Measurements from ENCODE around the gene FBXL7. TPM values are rescaled to one million over a fixed set of nuclear protein-coding genes. Genes with fewer than 3 reads are reported as not detected.

Gene FBXL7
- total RNA-seq, 2 donors from 2014 or later, result not detected

- DNase-seq (ENCODE audit: low spot score) (no peak), ATAC-seq (no peak)
- H3K36me3 Mint-ChIP-seq, result no peaks in the 10 kb centered on the region
- peaks cover 3% of the 10 kb centered on the region for H3K9me3 Mint-ChIP-seq
- H3K27ac Mint-ChIP-seq, result no peak overlapping the region
- H3K4me1 Mint-ChIP-seq (ENCODE audit: low read depth in 2 of 2), result no peaks in the 10 kb centered on the region
- H3K27me3 Mint-ChIP-seq, result no peaks in the 10 kb centered on the region
- H3K4me3 Mint-ChIP-seq, result no peak overlapping the region
Measured at GRCh38 chr5:15827741-15828140, 327.8 kb downstream of the FBXL7 start.

DNA sequence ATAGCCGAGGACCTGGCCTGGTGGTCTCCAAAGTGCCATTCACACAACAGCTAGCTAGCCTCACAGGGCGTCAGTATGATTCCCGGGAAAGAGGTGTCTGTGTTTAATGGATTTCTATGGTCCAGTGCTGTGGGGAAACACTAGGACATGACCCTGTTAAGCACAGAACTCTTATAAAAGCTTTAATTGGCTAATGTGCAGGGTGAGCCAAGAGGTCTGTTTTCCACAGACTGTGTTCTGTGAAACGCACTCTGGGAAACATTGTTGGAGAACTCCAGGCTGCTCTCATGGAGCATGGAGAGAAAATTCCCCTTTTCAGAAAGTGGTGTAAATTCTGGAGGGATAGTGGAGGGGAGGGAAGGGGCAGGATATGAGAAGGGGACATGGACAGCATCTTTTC lies 331.4 kb downstream of the FBXL7 start:
- ATAC-seq, result no peak
- H3K9me3 Mint-ChIP-seq, result peaks cover 7% of the 10 kb centered on the region
- H3K36me3 Mint-ChIP-seq, result no peaks in the 10 kb centered on the region
- no peak for DNase-seq (ENCODE audit: low spot score)
- no peak overlapping the region for H3K4me3 Mint-ChIP-seq
- H3K27ac Mint-ChIP-seq, result no peak overlapping the region
- H3K27me3 Mint-ChIP-seq, result no peaks in the 10 kb centered on the region
- no peaks in the 10 kb centered on the region for H3K4me1 Mint-ChIP-seq (ENCODE audit: low read depth in 2 of 2)

GRCh38 chr5:15833365-15833764 lies 333.4 kb downstream of the FBXL7 start:
- no peaks in the 10 kb centered on the region for H3K36me3 Mint-ChIP-seq
- H3K27me3 Mint-ChIP-seq, result no peaks in the 10 kb centered on the region
- DNase-seq (ENCODE audit: low spot score), result no peak
- H3K4me1 Mint-ChIP-seq (ENCODE audit: low read depth in 2 of 2), result no peaks in the 10 kb centered on the region
- peaks cover 11% of the 10 kb centered on the region for H3K9me3 Mint-ChIP-seq
- no peak overlapping the region for H3K4me3 Mint-ChIP-seq
- ATAC-seq, result no peak
- no peak overlapping the region for H3K27ac Mint-ChIP-seq

DNA sequence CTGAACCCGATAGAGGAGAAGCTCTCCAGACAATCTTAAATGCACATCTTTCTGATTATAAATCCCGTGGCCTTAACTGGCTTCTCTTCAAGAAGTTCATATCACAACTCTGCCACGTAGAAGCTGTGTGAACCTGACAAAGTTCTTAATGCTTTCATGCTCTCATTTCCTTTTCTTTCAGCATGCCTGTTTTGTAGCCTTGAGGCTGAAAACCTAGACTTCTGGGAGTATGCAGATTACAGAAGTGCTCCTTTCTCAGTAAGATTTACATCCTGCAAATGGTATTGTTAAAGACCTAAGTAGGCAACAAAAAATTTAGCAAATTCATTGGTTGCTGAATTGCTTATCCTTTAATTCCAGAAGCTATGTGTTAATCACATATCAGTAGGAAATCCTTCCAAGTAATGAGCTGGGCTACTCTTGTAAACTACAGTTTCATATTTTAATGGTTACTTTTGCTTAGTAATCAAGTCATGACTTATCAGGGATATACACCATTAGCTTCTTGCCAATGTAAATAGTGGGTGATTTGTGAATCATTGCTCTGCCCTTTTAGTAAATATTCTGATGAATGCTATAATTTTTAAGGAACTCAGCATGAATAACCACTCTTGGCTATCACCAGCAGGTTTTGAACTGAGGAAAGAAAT lies 334.7 kb downstream of the FBXL7 start:
- Mint-ChIP-seq H3K27me3 (no peaks in the 10 kb centered on the region), H3K9me3 (peaks cover 15% of the 10 kb centered on the region), H3K4me1 (ENCODE audit: low read depth in 2 of 2) (no peaks in the 10 kb centered on the region), H3K27ac (no peak overlapping the region), H3K4me3 (no peak overlapping the region), H3K36me3 (no peaks in the 10 kb centered on the region)
- ATAC-seq (no peak), DNase-seq (ENCODE audit: low spot score) (no peak)

GRCh38 chr5:15835514-15835913 lies 335.5 kb downstream of the FBXL7 start:
- H3K36me3 Mint-ChIP-seq, result no peaks in the 10 kb centered on the region
- H3K27me3 Mint-ChIP-seq, result no peaks in the 10 kb centered on the region
- DNase-seq (ENCODE audit: low spot score) (no peak), ATAC-seq (no peak)
- H3K27ac Mint-ChIP-seq, result no peak overlapping the region
- H3K4me3 Mint-ChIP-seq, result no peak overlapping the region
- H3K9me3 Mint-ChIP-seq, result peaks cover 15% of the 10 kb centered on the region
- H3K4me1 Mint-ChIP-seq (ENCODE audit: low read depth in 2 of 2), result no peaks in the 10 kb centered on the region

GRCh38 chr5:15837551-15838289 lies 337.7 kb downstream of the FBXL7 start:
- peaks cover 15% of the 10 kb centered on the region for H3K9me3 Mint-ChIP-seq
- no peak for ATAC-seq

DNA sequence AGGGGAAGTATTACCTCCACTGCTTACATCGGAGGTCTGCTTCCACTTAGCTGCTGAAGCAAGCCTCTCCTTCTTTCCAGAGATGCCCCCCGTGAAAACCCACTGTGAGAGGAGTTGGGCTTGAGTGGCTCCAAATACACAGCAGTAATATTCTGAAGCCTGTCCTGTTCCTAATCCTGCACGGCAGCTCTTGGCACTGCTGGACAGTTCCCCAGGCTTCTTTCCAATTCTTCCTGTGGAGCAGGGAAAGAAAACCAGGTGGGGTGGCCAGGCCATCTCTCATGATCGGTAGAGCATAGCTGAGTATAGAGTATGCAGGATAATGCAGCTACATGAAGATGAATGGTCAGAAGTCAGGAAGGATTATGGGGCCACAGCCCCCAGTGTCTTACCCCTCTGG lies 344.3 kb downstream of the FBXL7 start:
- ATAC-seq, result no peak
- Mint-ChIP-seq H3K9me3 (peaks cover 9% of the 10 kb centered on the region), H3K27ac (no peak overlapping the region), H3K36me3 (no peaks in the 10 kb centered on the region), H3K4me1 (ENCODE audit: low read depth in 2 of 2) (no peaks in the 10 kb centered on the region), H3K4me3 (no peak overlapping the region), H3K27me3 (no peaks in the 10 kb centered on the region)
- no peak for DNase-seq (ENCODE audit: low spot score)

More at GRCh38 chr5:15837551-15838289, 337.7 kb downstream of the FBXL7 start:
- Mint-ChIP-seq H3K4me1 (ENCODE audit: low read depth in 2 of 2) (no peaks in the 10 kb centered on the region), H3K36me3 (no peaks in the 10 kb centered on the region), H3K4me3 (no peak overlapping the region), H3K27me3 (no peaks in the 10 kb centered on the region), H3K27ac (no peak overlapping the region)
- no peak for DNase-seq (ENCODE audit: low spot score)

GRCh38 chr5:15844871-15845270 lies 344.9 kb downstream of the FBXL7 start:
- H3K27ac Mint-ChIP-seq, result no peak overlapping the region
- no peaks in the 10 kb centered on the region for H3K4me1 Mint-ChIP-seq (ENCODE audit: low read depth in 2 of 2)
- H3K4me3 Mint-ChIP-seq, result no peak overlapping the region
- H3K27me3 Mint-ChIP-seq, result no peaks in the 10 kb centered on the region
- ATAC-seq, result no peak
- H3K9me3 Mint-ChIP-seq, result peaks cover 9% of the 10 kb centered on the region
- DNase-seq (ENCODE audit: low spot score), result no peak
- no peaks in the 10 kb centered on the region for H3K36me3 Mint-ChIP-seq

DNA sequence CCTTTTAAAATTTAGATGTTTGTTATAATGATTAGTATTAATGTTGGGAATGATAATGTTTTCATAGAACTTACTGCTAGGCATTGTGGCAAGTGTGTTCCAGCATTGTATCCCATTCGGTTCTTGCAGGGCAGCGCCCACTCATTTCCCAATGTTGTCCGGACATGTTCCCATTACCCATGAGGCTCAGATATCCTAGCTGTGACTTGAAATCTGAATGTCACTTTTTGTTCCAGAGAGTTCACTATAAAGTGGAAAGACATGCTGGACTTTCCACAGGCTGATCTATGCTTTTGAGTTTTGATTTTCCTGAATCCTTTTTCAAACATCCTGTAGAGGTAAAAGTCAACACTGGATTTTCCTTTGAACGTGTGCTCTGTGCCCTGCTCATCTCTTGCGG lies 350.6 kb downstream of the FBXL7 start:
- no peak for DNase-seq (ENCODE audit: low spot score)
- Mint-ChIP-seq H3K9me3 (peaks cover 10% of the 10 kb centered on the region), H3K27me3 (no peaks in the 10 kb centered on the region), H3K4me1 (ENCODE audit: low read depth in 2 of 2) (no peaks in the 10 kb centered on the region), H3K36me3 (no peaks in the 10 kb centered on the region), H3K27ac (no peak overlapping the region), H3K4me3 (no peak overlapping the region)
- no peak for ATAC-seq

DNA sequence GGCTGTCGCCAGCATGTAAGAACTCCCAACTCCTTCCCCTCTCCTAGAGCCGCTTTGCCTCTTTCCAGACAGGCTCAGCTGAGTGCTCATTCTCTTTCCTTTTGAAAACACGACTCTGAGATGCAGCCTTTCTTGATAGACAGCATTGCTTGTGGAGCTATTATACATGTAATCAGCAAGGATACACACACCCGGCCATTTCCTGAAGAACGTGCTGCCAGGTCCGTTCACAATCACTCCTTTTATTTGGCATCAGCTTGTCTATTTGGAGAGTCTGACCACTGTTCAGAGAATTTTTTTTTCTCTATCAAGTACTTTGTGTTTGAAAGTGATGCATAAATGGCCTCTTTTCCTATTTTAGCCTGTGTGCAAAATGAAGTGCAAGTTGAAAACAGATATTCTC lies 351.0 kb downstream of the FBXL7 start:
- Mint-ChIP-seq H3K9me3 (peaks cover 10% of the 10 kb centered on the region), H3K36me3 (no peaks in the 10 kb centered on the region), H3K27me3 (no peaks in the 10 kb centered on the region), H3K27ac (no peak overlapping the region), H3K4me3 (no peak overlapping the region), H3K4me1 (ENCODE audit: low read depth in 2 of 2) (no peaks in the 10 kb centered on the region)
- ATAC-seq (no peak), DNase-seq (ENCODE audit: low spot score) (no peak)

GRCh38 chr5:15852217-15852616 lies 352.2 kb downstream of the FBXL7 start:
- Mint-ChIP-seq H3K4me1 (ENCODE audit: low read depth in 2 of 2) (no peaks in the 10 kb centered on the region), H3K4me3 (no peak overlapping the region), H3K36me3 (no peaks in the 10 kb centered on the region), H3K27ac (no peak overlapping the region), H3K9me3 (peaks cover 7% of the 10 kb centered on the region), H3K27me3 (no peaks in the 10 kb centered on the region)
- ATAC-seq (no peak), DNase-seq (ENCODE audit: low spot score) (no peak)

- Mint-ChIP-seq H3K4me3 (no peak overlapping the region), H3K9me3 (peaks cover 7% of the 10 kb centered on the region), H3K27ac (no peak overlapping the region), H3K4me1 (ENCODE audit: low read depth in 2 of 2) (no peaks in the 10 kb centered on the region), H3K36me3 (no peaks in the 10 kb centered on the region), H3K27me3 (no peaks in the 10 kb centered on the region)
- DNase-seq (ENCODE audit: low spot score) (no peak), ATAC-seq (no peak)
Measured at GRCh38 chr5:15852949-15853348, 353.0 kb downstream of the FBXL7 start.

DNA sequence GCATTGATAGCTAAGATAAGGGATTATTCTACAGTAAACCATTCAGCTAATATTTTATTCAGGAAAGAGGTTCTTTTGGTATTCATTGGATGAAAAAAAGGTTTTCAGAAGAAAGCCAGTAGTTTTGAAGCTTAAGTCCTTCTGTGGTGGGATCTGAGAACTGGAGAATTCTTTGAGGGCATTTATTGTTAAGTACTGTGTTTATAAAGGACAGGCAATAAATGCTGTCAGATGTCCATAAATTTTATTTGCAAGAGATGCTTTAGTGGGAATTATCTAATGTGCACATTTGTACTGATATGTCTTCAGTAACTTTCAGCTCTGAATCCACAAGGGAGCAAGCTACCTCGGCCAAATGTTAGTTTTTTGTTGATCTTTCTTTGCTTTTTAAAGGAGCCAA lies 358.3 kb downstream of the FBXL7 start:
- peaks cover 11% of the 10 kb centered on the region for H3K9me3 Mint-ChIP-seq
- H3K27ac Mint-ChIP-seq, result no peak overlapping the region
- no peak overlapping the region for H3K4me3 Mint-ChIP-seq
- H3K4me1 Mint-ChIP-seq (ENCODE audit: low read depth in 2 of 2), result no peaks in the 10 kb centered on the region
- no peaks in the 10 kb centered on the region for H3K27me3 Mint-ChIP-seq
- DNase-seq (ENCODE audit: low spot score) (no peak), ATAC-seq (no peak)
- H3K36me3 Mint-ChIP-seq, result no peaks in the 10 kb centered on the region

DNA sequence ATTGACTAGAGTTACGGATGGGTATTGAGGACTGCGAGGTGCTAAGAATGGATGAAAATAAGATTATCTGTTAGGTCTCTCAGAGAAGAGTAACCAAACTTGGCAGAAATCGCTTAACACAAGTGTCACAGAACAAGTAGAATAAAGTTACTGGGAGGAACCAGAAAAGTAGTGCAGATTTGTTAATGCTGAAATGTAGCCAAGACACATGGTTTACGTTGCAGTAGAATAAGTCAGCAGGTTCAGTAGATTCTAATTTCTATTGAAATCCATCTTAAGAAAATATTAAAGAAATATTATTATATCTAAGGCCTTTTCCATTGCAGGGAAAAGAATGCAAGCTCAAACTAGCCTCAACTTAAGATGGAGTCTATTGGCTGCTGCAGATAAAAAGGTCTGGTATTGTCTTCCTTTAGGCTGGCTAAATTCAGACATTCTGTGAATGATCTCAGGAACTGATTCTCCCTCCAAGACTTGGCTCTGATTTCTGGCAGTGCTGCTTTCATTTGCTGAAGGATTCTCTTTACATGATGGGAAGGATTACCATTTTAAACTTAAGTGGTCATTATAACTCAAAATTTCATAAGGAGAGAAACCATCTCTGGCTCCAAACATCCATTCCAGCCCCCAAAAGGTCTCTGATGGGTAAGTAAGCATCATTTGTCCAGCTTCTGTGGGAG lies 364.7 kb downstream of the FBXL7 start:
- Mint-ChIP-seq H3K27ac (no peak overlapping the region), H3K27me3 (no peaks in the 10 kb centered on the region), H3K4me3 (no peak overlapping the region), H3K9me3 (peaks cover 26% of the 10 kb centered on the region), H3K4me1 (ENCODE audit: low read depth in 2 of 2) (no peaks in the 10 kb centered on the region), H3K36me3 (peaks cover 9% of the 10 kb centered on the region)
- DNase-seq (ENCODE audit: low spot score), result no peak
- no peak for ATAC-seq

Measured in natural killer cell treated with Interleukin-12 subunit alpha and Interleukin-12 subunit beta and Interleukin-15 and Interleukin-18, amount 100 ng/mL, for 72 hours (primary cell).